NCI-H446 treated with DMSO at 0.1 percent for 48 hours (cell line): Measurements from ENCODE around the gene STK11IP.
"Not testable (repeated sequence)": the region's sequence is repeated elsewhere in the genome, so short reads cannot be mapped to it uniquely, and the experiment has no call there.

Experiments used
- DNase-seq: peaks from one replicate; lab custom pipeline; 2025; lab: John Stamatoyannopoulos, UW

The STK11IP gene

GRCh38 chr2:219634951-219635751 is 37.5 kb downstream of the STK11IP start:
- DNase-seq: no peak

DNA sequence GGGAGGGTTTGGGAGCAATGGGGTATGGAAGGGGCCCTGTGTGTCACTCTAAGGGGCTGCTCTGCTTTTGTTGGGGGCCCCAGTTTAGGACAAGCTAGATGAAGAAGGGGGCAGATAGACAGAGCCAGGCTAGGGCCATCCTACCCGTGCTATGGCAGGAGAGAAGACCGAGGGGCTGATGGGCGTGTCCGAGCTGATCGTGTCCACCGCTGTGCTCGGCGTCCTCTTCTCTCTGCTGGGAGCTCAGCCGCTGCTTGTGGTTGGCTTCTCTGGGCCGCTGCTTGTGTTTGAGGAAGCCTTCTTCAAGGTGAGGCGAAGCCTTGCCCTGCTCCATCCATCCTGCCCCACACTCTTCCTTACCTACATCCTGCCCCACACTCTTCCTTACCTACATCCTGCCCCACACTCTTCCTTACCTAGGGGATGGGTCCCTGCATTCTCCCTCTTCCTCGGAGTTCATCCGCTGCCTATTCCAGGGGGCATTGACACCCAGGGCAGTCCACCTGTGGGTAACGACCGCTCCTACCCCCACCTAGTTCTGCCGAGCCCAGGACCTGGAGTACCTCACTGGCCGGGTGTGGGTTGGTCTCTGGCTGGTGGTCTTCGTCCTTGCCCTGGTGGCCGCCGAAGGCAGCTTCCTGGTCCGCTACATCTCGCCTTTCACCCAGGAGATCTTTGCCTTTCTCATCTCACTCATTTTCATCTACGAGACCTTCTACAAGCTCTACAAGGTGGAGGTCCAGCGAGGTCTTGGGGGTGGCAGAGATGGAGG is 38.7 kb downstream of the STK11IP start:
- DNase-seq: no peak

- no peak for DNase-seq
These were observed 39.5 kb downstream of the STK11IP start for GRCh38 chr2:219636941-219637841.

DNA sequence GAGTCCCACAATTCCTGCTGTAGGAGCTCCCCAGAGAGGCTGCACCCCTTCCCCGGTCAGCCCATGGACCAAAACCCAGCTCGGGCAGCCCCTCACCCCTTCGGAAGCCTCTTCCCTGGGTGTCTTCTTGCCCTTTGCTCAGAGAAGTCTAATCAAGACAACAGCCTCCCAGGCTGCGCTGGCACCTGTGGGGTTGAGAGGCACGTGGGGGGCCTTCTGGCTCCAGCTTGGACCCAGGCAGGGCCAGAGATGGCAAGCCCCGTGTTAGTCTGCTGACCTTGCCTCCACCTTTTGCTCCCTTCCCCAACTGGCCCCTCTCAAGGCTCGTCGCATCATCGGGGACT is 40.2 kb downstream of the STK11IP start:
- DNase-seq: no peak

- DNase-seq: no peak
These were observed 40.7 kb downstream of the STK11IP start for GRCh38 chr2:219638217-219638947.

GRCh38 chr2:219638948-219639755 is 41.5 kb downstream of the STK11IP start:
- DNase-seq: no peak

GRCh38 chr2:219641390-219642068 is 43.9 kb downstream of the STK11IP start:
- no peak for DNase-seq

GRCh38 chr2:219642069-219642454 is 44.4 kb downstream of the STK11IP start:
- DNase-seq: no peak

DNA sequence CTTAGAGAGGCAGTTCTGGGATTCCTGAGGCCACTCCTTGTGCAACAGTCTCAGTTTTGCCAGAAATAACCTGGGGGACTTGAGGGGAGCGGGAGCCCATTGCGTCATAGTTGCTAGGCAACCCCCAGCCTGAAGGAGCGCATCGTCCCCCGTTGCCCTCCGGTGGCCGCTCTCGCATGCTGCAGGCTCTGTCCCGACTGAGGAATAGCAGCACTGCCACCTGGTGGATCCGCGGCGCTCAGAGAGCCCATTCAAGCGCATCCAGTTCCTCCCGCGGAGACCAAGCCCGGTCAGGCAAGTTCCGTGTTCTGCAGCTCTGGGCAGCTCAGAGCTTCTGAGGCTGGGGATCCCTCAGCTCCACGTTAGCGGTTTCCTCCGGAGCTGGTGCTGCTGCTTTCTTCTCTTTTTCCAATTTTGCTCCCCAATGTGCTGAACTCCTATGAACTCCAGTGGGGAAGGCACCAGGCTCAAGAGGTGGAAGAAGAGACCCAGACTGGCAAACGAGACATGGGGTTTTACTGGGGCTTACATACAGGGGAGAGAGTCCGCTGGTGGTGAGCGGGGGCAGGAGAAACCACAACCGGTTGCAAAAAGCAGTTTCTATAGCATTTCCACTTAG is 44.9 kb downstream of the STK11IP start:
- peak; percentile 79 for DNase-seq

DNA sequence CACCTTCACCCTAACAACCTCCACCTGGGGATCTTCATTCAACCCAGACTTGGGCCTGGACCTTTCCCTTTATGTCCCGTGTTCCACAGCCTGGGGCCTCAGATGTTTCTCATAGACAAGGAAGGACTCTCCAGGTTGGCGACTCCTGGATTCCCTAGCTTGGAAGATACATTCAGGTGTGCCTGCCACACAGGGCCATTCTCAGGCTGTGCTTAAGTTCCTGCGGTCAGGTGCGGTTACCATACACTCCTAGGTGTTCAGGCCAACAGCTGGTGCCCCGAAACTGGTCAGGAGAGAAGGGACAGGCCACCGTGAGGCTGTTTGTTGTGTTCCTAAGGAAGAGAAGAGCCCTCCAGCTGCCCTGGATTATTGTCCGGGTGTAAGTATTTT is 45.4 kb downstream of the STK11IP start:
- no peak for DNase-seq

DNA sequence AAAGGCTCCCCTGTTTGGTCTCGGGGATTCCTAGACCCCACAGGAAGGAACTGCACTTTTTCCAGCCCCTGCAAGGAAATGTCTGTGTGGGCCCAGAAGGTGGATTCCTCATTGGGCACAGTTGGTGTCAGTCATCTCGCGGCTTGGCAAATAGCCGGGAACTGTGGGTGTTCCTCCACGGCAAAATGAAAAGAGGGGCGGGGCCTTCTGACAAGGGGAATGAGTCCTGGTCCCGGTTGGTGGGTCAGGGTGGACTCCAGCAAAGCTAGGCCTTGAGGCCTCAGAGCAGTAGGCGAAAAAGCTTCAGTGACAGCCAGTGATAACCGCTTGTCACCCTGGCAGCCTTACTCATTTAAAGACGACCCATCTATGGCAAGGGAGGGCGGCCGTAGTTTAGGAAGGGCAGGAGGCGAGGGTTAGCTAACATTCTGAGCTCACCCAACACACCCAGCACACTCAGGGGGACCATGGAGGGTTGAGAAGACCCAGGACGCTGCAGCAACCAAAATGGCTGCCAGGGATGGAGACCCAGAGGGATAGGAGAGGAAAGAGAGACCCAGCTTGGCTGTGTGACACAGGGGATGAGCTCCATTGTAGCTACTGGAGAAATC is 46.2 kb downstream of the STK11IP start:
- DNase-seq: no peak

- no peak for DNase-seq
These were observed 47.3 kb downstream of the STK11IP start for GRCh38 chr2:219644801-219645480.

DNA sequence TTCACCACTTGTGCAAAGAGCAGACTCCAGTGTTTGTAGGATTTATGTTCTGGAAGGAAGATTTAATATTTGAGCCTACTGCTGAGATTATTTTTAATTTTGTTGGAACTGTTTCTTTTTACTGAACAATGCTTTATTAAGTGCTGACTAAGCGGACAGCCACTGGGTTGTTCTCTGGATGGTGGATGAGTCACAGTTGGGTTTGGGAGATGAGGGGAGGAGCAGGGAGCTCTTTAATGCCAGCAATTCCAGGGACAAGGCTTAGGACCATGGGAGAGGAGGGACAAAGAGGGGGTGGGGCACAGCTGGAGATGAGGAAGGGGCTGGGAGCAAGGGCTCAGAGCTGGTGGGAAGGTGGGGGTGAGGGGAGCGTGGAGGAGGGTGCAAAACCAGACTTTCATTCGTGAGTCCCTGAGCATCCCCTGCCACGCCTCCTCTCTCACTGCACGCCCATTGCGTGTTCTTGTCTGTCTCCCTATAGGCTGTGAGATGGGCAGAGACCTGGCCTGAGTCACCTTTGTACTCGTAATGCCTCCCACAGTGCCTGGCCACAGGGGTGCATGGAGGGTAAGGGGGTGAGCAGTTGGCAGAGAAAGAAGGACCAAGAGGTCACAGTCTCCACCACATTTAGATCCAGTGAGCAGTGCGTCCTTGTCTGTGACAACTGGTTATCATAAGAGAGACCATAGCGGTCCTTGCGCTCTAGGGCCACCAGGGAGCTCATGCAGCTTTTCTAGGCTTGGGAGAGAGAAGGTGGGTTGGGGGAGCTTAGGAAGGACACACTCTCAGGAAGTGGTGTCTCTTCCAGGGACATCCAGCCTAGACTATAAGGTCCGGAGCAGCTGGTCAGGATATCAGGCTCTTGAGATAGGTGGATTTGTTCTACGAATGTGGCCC is 48.2 kb downstream of the STK11IP start:
- no peak for DNase-seq

DNA sequence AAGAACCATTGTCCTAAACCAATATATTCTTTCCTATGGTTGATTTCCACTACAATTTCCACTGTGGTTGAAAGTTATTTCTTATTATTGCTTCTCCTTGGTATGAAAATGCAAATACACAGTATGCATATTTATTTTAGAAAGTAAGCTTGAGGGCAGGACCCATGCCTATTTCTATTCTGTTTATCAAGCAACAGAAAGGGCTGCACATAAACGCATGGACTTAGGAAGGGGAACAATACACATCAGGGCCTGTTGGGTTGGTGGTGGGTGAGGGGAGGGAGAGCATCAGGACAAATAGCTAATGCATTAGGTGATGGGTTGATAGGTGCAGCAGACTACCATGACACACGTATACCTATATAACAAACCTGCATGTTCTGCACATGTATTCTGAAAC is 50.5 kb downstream of the STK11IP start:
- DNase-seq: no peak

GRCh38 chr2:219648963-219649362 is 51.3 kb downstream of the STK11IP start:
- no peak for DNase-seq

DNA sequence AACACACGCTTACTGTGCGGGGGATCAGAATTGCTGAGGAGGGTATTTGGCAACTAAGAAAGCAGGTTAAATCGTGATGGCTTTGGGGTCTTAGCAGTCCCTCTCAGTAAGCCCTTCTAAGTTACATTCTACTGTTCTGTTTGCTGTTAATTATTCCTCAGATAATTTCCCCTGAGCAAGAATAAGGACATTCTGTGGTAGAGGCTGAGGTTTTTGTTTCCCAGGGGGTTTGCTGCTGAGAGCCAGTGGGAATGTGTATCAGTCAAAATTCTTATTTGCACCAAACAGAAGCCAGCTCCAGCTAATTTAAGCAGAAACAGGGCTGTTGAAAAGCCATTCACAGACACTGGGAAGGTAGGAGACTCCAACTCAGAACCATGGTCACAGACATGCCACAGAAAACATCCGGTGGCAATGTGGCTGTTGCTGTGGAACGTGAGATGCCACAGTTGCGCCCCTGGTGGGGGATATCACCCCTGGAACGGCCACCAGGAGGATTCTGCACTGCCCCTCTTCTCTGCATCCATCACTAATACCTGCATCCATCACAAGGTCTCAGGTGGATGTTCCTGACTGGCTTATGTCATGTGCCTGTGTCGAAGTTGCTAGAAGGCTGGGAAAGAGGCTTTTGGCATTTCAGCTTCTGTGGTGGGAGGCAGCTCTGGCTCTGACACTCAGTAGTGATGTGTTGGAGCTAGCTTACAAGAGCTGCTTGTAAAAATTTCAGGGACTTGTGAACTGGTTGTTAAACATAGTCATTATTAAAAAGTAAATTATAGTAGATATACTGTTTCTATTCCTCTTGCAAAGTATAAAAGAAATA is 53.0 kb downstream of the STK11IP start:
- DNase-seq: no peak

DNA sequence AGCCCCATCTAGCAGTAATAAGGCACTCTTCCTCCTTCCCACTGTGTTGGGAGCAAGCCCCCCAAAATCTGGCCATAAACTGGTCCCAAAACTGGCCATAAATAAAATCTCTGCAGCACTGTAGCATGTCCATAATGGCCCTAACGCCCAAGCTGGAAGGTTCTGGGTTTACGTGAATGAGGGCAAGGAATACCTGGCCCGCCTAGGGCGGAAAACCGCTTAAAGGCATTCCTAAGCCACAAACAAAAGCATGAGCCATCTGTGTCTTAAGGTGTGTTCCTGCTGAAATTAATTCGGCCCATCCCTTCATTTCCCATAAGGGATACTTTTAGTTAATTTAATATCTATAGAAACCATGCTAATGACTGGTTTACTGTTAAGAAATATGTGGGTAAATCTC is 54.0 kb downstream of the STK11IP start:
- not testable (repeated sequence) for DNase-seq
